Neuronal stem cell (in vitro differentiated cells): ENCODE data around the gene DLG2.

ENCODE experiments used
- DNase-seq: peaks from one replicate; pipeline ENCODE4 v3.0.0-alpha.2; 2013; ENCODE audit warnings: low spot score
- H2AFZ ChIP-seq: one replicate; pipeline ENCODE4 v1.6.1; 2013; ENCODE audit warnings: mild to moderate bottlenecking, low read length, inconsistent platforms
- H2AK5ac ChIP-seq: 2 replicates; pipeline ENCODE4 v1.6.1; 2013; ENCODE audit warnings: low read depth, mild to moderate bottlenecking, inconsistent platforms, low read length, moderate library complexity, mixed read lengths
- H2BK120ac ChIP-seq: 2 replicates; pipeline ENCODE4 v1.6.1; 2013; ENCODE audit warnings: low read depth, mild to moderate bottlenecking, inconsistent platforms, low read length, moderate library complexity, mixed read lengths
- H2BK12ac ChIP-seq: one replicate; pipeline ENCODE4 v1.6.1; 2013; ENCODE audit warnings: low read length, inconsistent platforms
- H2BK15ac ChIP-seq: 2 replicates; pipeline ENCODE4 v1.6.1; 2013; ENCODE audit warnings: mild to moderate bottlenecking, low read length, inconsistent platforms, mixed read lengths
- H2BK5ac ChIP-seq: one replicate; pipeline ENCODE4 v1.6.1; 2013; ENCODE audit warnings: inconsistent platforms, mild to moderate bottlenecking, low read length, moderate library complexity
- H3K14ac ChIP-seq: one replicate; pipeline ENCODE4 v1.6.1; 2013; ENCODE audit warnings: low read length, inconsistent platforms
- H3K18ac ChIP-seq: 2 replicates; pipeline ENCODE4 v1.6.1; 2013; ENCODE audit warnings: low read length, inconsistent platforms
- H3K23ac ChIP-seq: 2 replicates; pipeline ENCODE4 v1.6.1; 2013; ENCODE audit warnings: low read depth, mild to moderate bottlenecking, mixed read lengths, low read length, inconsistent platforms; ENCODE audit not compliant: poor library complexity
- H3K27ac ChIP-seq: replicated peaks from 3 replicates; pipeline ENCODE4 v1.5.1; 2013; ENCODE audit warnings: low read length, inconsistent platforms
- H3K27me3 ChIP-seq, 3 experiments: 2 replicates each; pipeline ENCODE4 v1.6.1; 2013; ENCODE audit warnings: low read length in 3 of 3, mild to moderate bottlenecking in 2 of 3, inconsistent platforms in 1 of 3, low read depth in 1 of 3, mixed read lengths in 1 of 3, moderate library complexity in 1 of 3; ENCODE audit not compliant: control insufficient read depth in 3 of 3, insufficient read depth in 3 of 3
- H3K36me3 ChIP-seq, 2 donors: replicated peaks in 1 of 2; 2 replicates each; pipeline ENCODE4 v1.6.1; 2013; ENCODE audit warnings: low read length in 2 of 2; ENCODE audit not compliant: control insufficient read depth in 2 of 2, insufficient read depth in 2 of 2
- H3K4ac ChIP-seq: 2 replicates; pipeline ENCODE4 v1.6.1; 2013; ENCODE audit warnings: inconsistent platforms, mild to moderate bottlenecking, low read length, moderate library complexity
- H3K4me1 ChIP-seq, 2 donors: 1 replicate in 1 of 2; 2 replicates in 1 of 2; pipeline ENCODE4 v1.6.1; 2013; ENCODE audit warnings: low read length in 2 of 2, low read depth in 1 of 2; ENCODE audit not compliant: control insufficient read depth in 2 of 2, insufficient read depth in 1 of 2
- H3K4me2 ChIP-seq: one replicate; pipeline ENCODE4 v1.6.1; 2013; ENCODE audit warnings: mild to moderate bottlenecking, low read length, inconsistent platforms; ENCODE audit not compliant: insufficient read depth, poor library complexity, severe bottlenecking
- H3K4me3 ChIP-seq, 2 donors: 2 replicates each; pipeline ENCODE4 v1.5.1; 2013; ENCODE audit warnings: low read length in 2 of 2, mild to moderate bottlenecking in 2 of 2, inconsistent platforms in 1 of 2, moderate library complexity in 1 of 2
- H3K79me1 ChIP-seq: one replicate; pipeline ENCODE4 v1.6.1; 2013; ENCODE audit warnings: low read depth, mild to moderate bottlenecking, inconsistent platforms, low read length, moderate library complexity
- H3K9ac ChIP-seq: one replicate; pipeline ENCODE4 v1.6.1; 2013; ENCODE audit warnings: mild to moderate bottlenecking, low read depth, low read length, inconsistent platforms; ENCODE audit not compliant: poor library complexity
- H3K9me3 ChIP-seq, 2 donors: replicated peaks in 1 of 2; 2 replicates each; pipeline versions ENCODE3 to v1.6.1; 2013; ENCODE audit warnings: low read length in 2 of 2, mild to moderate bottlenecking in 2 of 2, inconsistent platforms in 1 of 2, low read depth in 1 of 2, mixed read lengths in 1 of 2, moderate library complexity in 1 of 2; ENCODE audit not compliant: control insufficient read depth in 2 of 2, insufficient read depth in 1 of 2
- H4K8ac ChIP-seq: one replicate; pipeline ENCODE4 v1.6.1; 2013; ENCODE audit warnings: low read depth, mild to moderate bottlenecking, inconsistent platforms, low read length, moderate library complexity
- H4K91ac ChIP-seq: one replicate; pipeline ENCODE4 v1.6.1; 2013; ENCODE audit warnings: low read length, low read depth, mild to moderate bottlenecking, inconsistent platforms; ENCODE audit not compliant: poor library complexity
- WGBS, 2 donors: extraction: QIAGEN DNeasy Blood & Tissue Kit; methylation state at CpG; one replicate each; pipeline ENCODE4 v1.1.7; 2013; ENCODE audit warnings: missing lambda C conversion rate in 2 of 2, mixed read lengths in 1 of 2; ENCODE audit not compliant: insufficient read length in 2 of 2, insufficient replicate concordance in 1 of 2; ENCODE audit errors: extremely low coverage in 2 of 2; 5-methylcytosine and 5-hydroxymethylcytosine counted together

DLG2 gene

DNA sequence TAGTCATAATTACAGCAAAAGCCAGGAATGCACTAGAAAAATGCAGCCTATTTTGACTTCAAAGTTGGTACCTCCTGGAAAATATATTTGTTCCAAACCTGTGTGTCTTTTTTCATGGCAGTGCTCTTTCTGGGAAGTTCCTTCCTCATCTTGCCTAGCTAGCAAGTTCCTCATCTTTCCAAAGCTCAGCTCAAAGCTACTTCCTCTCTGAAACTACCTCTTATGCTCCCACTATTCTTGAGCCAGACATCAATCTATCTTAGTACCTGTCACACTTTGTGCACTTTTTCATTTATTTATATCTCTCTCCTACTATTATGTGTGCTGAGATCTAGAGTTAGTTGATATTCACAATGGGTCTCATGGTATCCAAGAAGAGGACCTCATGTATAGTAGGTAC, 2149.4 kb downstream of the DLG2 start:
- Histone ChIP-seq H4K8ac (no peak overlapping the region), H3K4ac (no peak overlapping the region), H3K27me3 (no peaks in the 10 kb centered on the region), H2BK120ac (no peak overlapping the region), H3K9me3 (no peaks in the 10 kb centered on the region), H2BK12ac (no peak overlapping the region), H4K91ac (no peak overlapping the region), H3K18ac (no peak overlapping the region), H2BK5ac (no peak overlapping the region), H3K9ac (no peak overlapping the region), H3K27ac (no peak overlapping the region), H3K79me1 (no peaks in the 10 kb centered on the region), H2AFZ (no peak overlapping the region), H2BK15ac (no peak overlapping the region), H3K4me2 (no peak overlapping the region), H3K23ac (no peak overlapping the region), H2AK5ac (no peak overlapping the region), H3K4me1 (peaks cover 2 to 16% of the 10 kb centered on the region in 2 donors), H3K36me3 (no peaks in the 10 kb centered on the region), H3K4me3 (no peak overlapping the region), H3K14ac (no peak overlapping the region)
- no peak for DNase-seq

DNA sequence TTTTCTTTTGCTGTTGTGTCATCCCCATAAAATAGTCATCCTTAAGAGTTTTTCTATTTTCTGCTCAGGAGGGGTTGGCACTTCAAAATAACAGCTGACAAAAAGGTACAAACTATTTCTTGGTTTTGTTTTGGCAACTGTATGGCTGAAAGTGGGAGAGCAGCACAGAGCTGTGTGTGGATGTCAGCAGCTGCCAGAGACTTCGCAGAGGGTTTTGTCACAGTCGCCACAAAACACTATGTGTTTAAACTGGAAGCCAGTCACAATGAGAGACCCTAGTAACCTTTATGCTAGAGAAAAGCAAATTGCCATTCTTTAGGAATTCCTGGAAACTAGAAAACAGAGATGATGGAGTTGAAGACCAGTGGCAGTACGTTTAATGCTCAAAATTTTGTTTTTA, 2151.4 kb downstream of the DLG2 start:
- H4K91ac ChIP-seq = no peak overlapping the region

GRCh38 chr11:83473743-83474142, 2153.4 kb downstream of the DLG2 start:
- Histone ChIP-seq H2BK12ac (no peak overlapping the region), H4K91ac (no peak overlapping the region), H3K18ac (no peak overlapping the region), H3K9ac (no peak overlapping the region), H3K4me1 (peaks cover 0 to 8% of the 10 kb centered on the region in 2 donors), H3K4ac (no peak overlapping the region), H3K36me3 (no peaks in the 10 kb centered on the region), H4K8ac (no peak overlapping the region), H2AK5ac (no peak overlapping the region), H3K9me3 (no peaks in the 10 kb centered on the region), H3K4me3 (no peak overlapping the region), H2BK15ac (no peak overlapping the region), H3K79me1 (no peaks in the 10 kb centered on the region), H3K23ac (no peak overlapping the region), H2BK5ac (no peak overlapping the region), H3K4me2 (no peak overlapping the region), H2AFZ (no peak overlapping the region), H2BK120ac (no peak overlapping the region), H3K27ac (no peak overlapping the region), H3K14ac (no peak overlapping the region), H3K27me3 (no peaks in the 10 kb centered on the region)
- no peak for DNase-seq
- no CpG with 5 or more reads among the region's 3 CpGs for WGBS, 2 donors

More for the DNA sequence above, 2151.4 kb downstream of the DLG2 start:
- H3K23ac ChIP-seq = no peak overlapping the region
- no CpG with 5 or more reads among the region's 3 CpGs for WGBS, 2 donors
- H2AFZ ChIP-seq = peak overlapping the region; percentile 58
- H2AK5ac ChIP-seq = no peak overlapping the region
- H3K14ac ChIP-seq = no peak overlapping the region
- H3K4me3 ChIP-seq = no peak overlapping the region
- H3K18ac ChIP-seq = no peak overlapping the region
- H3K27ac ChIP-seq = no peak overlapping the region
- no peak overlapping the region for H4K8ac ChIP-seq
- no peak overlapping the region for H3K9ac ChIP-seq
- H2BK12ac ChIP-seq = no peak overlapping the region
- no peak overlapping the region for H3K4ac ChIP-seq
- H3K4me2 ChIP-seq = no peak overlapping the region
- H3K9me3 ChIP-seq = no peaks in the 10 kb centered on the region
- H3K79me1 ChIP-seq = no peaks in the 10 kb centered on the region
- H2BK120ac ChIP-seq = no peak overlapping the region
- H2BK15ac ChIP-seq = no peak overlapping the region
- H2BK5ac ChIP-seq = no peak overlapping the region
- H3K36me3 ChIP-seq = no peaks in the 10 kb centered on the region
- H3K4me1 ChIP-seq = peaks cover 2 to 12% of the 10 kb centered on the region in 2 donors
- H3K27me3 ChIP-seq = no peaks in the 10 kb centered on the region
- DNase-seq = no peak

GRCh38 chr11:83472806-83473205, 2154.3 kb downstream of the DLG2 start:
- H3K27ac ChIP-seq = no peak overlapping the region
- no peaks in the 10 kb centered on the region for H3K9me3 ChIP-seq
- no peak overlapping the region for H2BK15ac ChIP-seq
- no peak overlapping the region for H3K4ac ChIP-seq
- H3K9ac ChIP-seq = no peak overlapping the region
- H3K4me2 ChIP-seq = no peak overlapping the region
- peaks cover 0 to 8% of the 10 kb centered on the region in 2 donors for H3K4me1 ChIP-seq
- no peak overlapping the region for H3K18ac ChIP-seq
- H2BK5ac ChIP-seq = no peak overlapping the region
- no peak for DNase-seq
- H3K27me3 ChIP-seq = no peaks in the 10 kb centered on the region
- no peak overlapping the region for H4K8ac ChIP-seq
- H3K23ac ChIP-seq = no peak overlapping the region
- H3K79me1 ChIP-seq = no peaks in the 10 kb centered on the region
- H2AK5ac ChIP-seq = no peak overlapping the region
- no peak overlapping the region for H2BK120ac ChIP-seq
- no peak overlapping the region for H2AFZ ChIP-seq
- no peak overlapping the region for H3K14ac ChIP-seq
- no peaks in the 10 kb centered on the region for H3K36me3 ChIP-seq
- H4K91ac ChIP-seq = no peak overlapping the region
- H3K4me3 ChIP-seq = no peak overlapping the region
- no peak overlapping the region for H2BK12ac ChIP-seq
